SU-DHL-6 (cell line): Measurements from ENCODE around the gene KLK11.

Experiments used
- H2AFZ ChIP-seq: fragments of 200-600 bp; sonication (generic); 2 replicates; pipeline ENCODE4 v1.6.1; 2014; ENCODE audit warnings: low read depth, mild to moderate bottlenecking, moderate library complexity, mixed read lengths, antibody characterized with exemption, low read length; ENCODE audit not compliant: severe bottlenecking
- H3F3A ChIP-seq: fragments of 200-600 bp; shearing (Covaris generic); 2 replicates; pipeline ENCODE4 v1.6.0; 2016; ENCODE audit warnings: antibody characterized with exemption, mild to moderate bottlenecking; ENCODE audit not compliant: insufficient read depth
- H3K27ac ChIP-seq: fragments of 200-600 bp; sonication (generic); 2 replicates; pipeline ENCODE4 v1.5.1; 2016; ENCODE audit warnings: low read depth, mild to moderate bottlenecking, low read length, moderate library complexity, mixed read lengths
- H3K27me3 ChIP-seq: fragments of 200-600 bp; sonication (generic), shearing (Covaris generic); 2 replicates; pipeline ENCODE4 v1.6.0; 2014; ENCODE audit warnings: mild to moderate bottlenecking, low read length
- H3K36me3 ChIP-seq: fragments of 200-600 bp; sonication (generic); 2 replicates; pipeline ENCODE4 v1.6.1; 2014; ENCODE audit warnings: mild to moderate bottlenecking, low read length, mixed read lengths
- H3K4me2 ChIP-seq: fragments of 300-600, 200-600 bp; shearing (Covaris generic), sonication (generic); 2 replicates; pipeline ENCODE4 v1.6.0; 2014; ENCODE audit warnings: low read length, low read depth, mild to moderate bottlenecking; ENCODE audit not compliant: poor library complexity, severe bottlenecking
- H3K4me3 ChIP-seq: fragments of 200-600 bp; sonication (generic); 2 replicates; pipeline ENCODE4 v1.5.1; 2014; ENCODE audit warnings: antibody characterized with exemption, low read length, mild to moderate bottlenecking, mixed read lengths; ENCODE audit not compliant: insufficient read depth, poor library complexity, severe bottlenecking
- H3K79me2 ChIP-seq: fragments of 200-600 bp; sonication (generic); 2 replicates; pipeline ENCODE4 v1.6.1; 2014; ENCODE audit warnings: mild to moderate bottlenecking, low read length, moderate library complexity; ENCODE audit not compliant: insufficient read depth
- H3K9ac ChIP-seq: fragments of 200-600 bp; sonication (generic); 2 replicates; pipeline ENCODE4 v1.7.0; 2014; ENCODE audit warnings: mild to moderate bottlenecking, low read length
- H3K9me2 ChIP-seq: fragments of 200-600 bp; sonication (generic); replicated peaks from 2 replicates; pipeline ENCODE4 v1.6.1; 2014; ENCODE audit warnings: low read length; ENCODE audit not compliant: insufficient read depth
- H3K9me3 ChIP-seq: fragments of 200-600 bp; sonication (generic); 2 replicates; pipeline ENCODE4 v1.6.1; 2014; ENCODE audit warnings: low read length, mixed read lengths; ENCODE audit not compliant: insufficient read depth
- H4K20me1 ChIP-seq: fragments of 200-600 bp; sonication (generic); 2 replicates; pipeline ENCODE4 v1.6.1; 2014; ENCODE audit warnings: low read depth, mild to moderate bottlenecking, antibody characterized with exemption, low read length, moderate library complexity, mixed read lengths
- EZH2phosphoT487 ChIP-seq: fragments of 200-600 bp; sonication (generic), shearing (Covaris generic); conservative IDR thresholded peaks from 2 replicates; pipeline ENCODE4 v1.6.1; 2018; ENCODE audit warnings: mild to moderate bottlenecking, antibody characterized with exemption, low read length, moderate library complexity, mixed read lengths
- TF ChIP-seq, protein P1 (sequence below): fragments of 200-600 bp; sonication (generic); IDR thresholded peaks from one replicate; pipeline ENCODE4 v1.5.1; 2017; ENCODE audit warnings: antibody characterized with exemption, mild to moderate bottlenecking, low read length, moderate library complexity; ENCODE audit not compliant: insufficient read depth, poor library complexity, severe bottlenecking

KLK11 gene

DNA sequence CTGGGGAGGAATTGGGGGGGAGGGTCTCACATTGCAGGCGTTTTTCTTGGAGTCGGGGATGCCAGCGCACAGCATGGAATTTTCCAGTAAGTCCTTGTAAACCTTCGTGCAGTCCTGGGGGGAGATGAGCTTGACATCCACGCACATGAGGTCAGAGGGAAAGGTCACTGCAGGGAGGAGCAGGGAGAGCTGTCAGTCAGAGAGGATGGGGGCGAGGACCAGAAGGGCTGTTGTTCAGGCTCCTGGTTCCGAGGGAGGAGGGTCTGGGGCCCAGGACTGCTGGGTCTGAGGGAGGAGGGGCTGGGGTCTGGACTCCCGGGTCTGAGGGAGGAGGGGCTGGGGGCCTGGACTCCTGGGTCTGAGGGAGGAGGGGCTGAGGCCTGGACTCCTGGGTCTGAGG lies 46.7 kb downstream of the KLK11 start:
- Histone ChIP-seq H3K9ac (no peak overlapping the region), H3K36me3 (no peaks in the 10 kb centered on the region), H3K79me2 (no peaks in the 10 kb centered on the region), H2AFZ (no peak overlapping the region), H3K9me3 (no peaks in the 10 kb centered on the region), H3K27ac (no peak overlapping the region), H3K9me2 (no peaks in the 10 kb centered on the region), H3K4me3 (no peak overlapping the region), H3K27me3 (no peaks in the 10 kb centered on the region), H3F3A (no peaks in the 10 kb centered on the region), H3K4me2 (no peak overlapping the region), H4K20me1 (no peaks in the 10 kb centered on the region)
- TF ChIP-seq, protein P1, sequence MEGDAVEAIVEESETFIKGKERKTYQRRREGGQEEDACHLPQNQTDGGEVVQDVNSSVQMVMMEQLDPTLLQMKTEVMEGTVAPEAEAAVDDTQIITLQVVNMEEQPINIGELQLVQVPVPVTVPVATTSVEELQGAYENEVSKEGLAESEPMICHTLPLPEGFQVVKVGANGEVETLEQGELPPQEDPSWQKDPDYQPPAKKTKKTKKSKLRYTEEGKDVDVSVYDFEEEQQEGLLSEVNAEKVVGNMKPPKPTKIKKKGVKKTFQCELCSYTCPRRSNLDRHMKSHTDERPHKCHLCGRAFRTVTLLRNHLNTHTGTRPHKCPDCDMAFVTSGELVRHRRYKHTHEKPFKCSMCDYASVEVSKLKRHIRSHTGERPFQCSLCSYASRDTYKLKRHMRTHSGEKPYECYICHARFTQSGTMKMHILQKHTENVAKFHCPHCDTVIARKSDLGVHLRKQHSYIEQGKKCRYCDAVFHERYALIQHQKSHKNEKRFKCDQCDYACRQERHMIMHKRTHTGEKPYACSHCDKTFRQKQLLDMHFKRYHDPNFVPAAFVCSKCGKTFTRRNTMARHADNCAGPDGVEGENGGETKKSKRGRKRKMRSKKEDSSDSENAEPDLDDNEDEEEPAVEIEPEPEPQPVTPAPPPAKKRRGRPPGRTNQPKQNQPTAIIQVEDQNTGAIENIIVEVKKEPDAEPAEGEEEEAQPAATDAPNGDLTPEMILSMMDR: no peak
- no peak for TF ChIP-seq EZH2phosphoT487

DNA sequence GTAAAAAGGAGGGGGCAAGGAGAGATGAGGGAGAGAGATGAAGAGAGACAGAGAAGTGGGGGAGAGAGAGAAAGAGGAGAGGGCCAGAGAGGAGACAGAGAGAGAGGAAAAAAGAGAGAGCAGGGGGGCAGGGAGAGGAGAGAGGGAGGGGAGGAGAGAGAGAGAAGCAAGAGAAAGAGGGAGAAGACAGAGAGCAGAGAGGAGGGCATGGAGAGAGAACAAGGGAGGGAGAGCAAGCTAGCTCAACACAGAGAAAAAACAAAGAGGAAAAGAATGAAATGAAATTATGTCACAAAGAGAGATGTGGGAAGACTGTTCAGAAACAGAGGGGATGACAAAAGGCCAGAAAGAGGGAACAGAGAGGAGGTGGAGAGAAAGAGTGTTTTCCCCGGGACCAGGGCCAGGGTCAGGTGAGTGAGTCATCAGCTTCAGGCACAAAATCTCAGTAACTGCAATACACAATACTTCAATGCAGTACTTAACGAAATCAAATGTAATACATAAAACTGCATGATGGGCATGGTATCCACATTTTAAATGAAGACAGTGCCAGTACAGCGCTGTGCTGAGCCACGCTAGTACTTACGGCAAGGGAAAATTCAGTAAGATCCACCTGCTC lies 47.5 kb downstream of the KLK11 start:
- no peaks in the 10 kb centered on the region for H3K79me2 ChIP-seq
- H2AFZ ChIP-seq: no peak overlapping the region
- TF ChIP-seq EZH2phosphoT487: no peak
- TF ChIP-seq, protein P1: no peak
- no peaks in the 10 kb centered on the region for H3K9me2 ChIP-seq
- no peak overlapping the region for H3K9ac ChIP-seq
- H4K20me1 ChIP-seq: no peaks in the 10 kb centered on the region
- H3K4me3 ChIP-seq: no peak overlapping the region
- no peak overlapping the region for H3K4me2 ChIP-seq
- no peak overlapping the region for H3K27ac ChIP-seq
- no peaks in the 10 kb centered on the region for H3K27me3 ChIP-seq
- no peaks in the 10 kb centered on the region for H3K36me3 ChIP-seq
- H3K9me3 ChIP-seq: no peaks in the 10 kb centered on the region
- H3F3A ChIP-seq: no peaks in the 10 kb centered on the region

DNA sequence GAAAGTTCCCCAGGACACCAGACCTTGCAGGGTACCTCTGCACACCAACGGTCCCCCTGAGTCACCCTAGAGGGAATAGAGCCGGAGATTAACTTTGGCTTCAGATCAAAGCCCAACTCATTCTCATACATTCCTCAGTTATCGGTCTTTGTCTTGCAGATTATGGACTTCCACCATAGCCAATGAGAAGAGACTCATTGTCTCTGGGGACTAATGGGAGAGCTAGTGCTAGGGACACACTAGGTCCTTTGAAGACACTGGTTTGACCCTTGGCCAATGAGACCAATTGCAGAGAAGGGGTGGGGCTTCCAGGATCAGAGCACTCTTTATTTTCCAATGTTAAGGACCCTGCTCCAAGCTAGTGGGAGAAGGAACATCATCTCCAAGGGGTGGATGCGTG lies 48.8 kb downstream of the KLK11 start:
- no peaks in the 10 kb centered on the region for H3K36me3 ChIP-seq
- no peak overlapping the region for H2AFZ ChIP-seq

More for the DNA sequence above, 48.8 kb downstream of the KLK11 start:
- no peak overlapping the region for H3K9ac ChIP-seq
- H3K79me2 ChIP-seq: no peaks in the 10 kb centered on the region
- TF ChIP-seq EZH2phosphoT487: no peak
- TF ChIP-seq, protein P1: no peak
- no peak overlapping the region for H3K27ac ChIP-seq
- H4K20me1 ChIP-seq: no peaks in the 10 kb centered on the region
- no peak overlapping the region for H3K4me3 ChIP-seq
- no peaks in the 10 kb centered on the region for H3K9me3 ChIP-seq
- H3K27me3 ChIP-seq: no peaks in the 10 kb centered on the region
- no peak overlapping the region for H3K4me2 ChIP-seq
- H3F3A ChIP-seq: no peaks in the 10 kb centered on the region
- no peaks in the 10 kb centered on the region for H3K9me2 ChIP-seq
